Measurements from ENCODE around the gene OAS2.
"Not testable (repeated sequence)": the region's sequence is repeated elsewhere in the genome, so short reads cannot be mapped to it uniquely, and the experiment has no call there.

The OAS2 gene

DNA sequence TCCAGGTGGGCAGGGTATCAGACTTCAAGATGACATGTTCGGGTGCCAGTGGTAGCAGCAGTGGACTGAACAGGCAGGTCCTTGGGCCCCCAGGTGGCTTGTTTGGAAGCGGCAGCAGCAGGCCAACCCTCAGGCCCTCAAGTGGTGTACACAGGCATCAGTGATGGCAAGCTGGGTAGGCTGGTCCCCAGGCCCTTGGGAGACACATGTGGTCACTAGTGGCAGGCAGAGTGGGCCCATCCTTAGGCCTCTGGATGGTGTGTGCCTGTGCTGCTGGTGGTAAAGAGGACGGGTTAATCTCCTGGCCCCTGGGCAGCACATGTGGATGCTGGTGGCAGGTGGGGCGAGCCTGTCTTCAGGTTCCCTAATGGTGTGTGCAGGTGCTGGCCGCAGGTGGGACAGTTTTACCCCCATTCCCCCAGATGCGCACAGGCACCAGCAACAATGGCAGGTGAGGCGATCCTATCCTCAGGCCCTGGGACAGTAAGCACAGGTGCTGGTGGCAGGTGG lies 8.0 kb downstream of the OAS2 start:
- no peak for DNase-seq

DNA sequence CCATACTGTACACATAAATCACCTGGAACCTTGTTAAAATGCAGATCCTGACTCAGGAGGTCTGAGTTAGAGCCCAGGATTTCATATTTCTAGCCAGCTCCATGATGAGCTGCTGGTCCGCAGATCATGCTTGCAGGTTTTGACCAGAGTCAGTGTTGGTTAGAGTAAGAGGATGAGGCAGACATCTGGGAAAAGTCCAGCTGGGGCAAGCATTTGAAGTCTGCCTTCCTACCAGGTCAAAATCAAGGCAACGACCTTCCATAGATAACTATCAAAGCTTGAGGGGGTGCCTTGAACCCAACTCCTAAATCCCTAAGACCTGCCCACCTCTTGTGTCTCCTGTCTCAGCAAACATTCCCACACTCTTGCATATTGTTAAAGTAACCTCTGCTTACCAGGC lies 9.2 kb downstream of the OAS2 start:
- DNase-seq, result no peak

GRCh38 chr12:112988224-112988623 lies 9.9 kb downstream of the OAS2 start:
- peak; percentile 43 for DNase-seq

GRCh38 chr12:112988823-112989385 lies 10.6 kb downstream of the OAS2 start:
- not testable (repeated sequence) for DNase-seq

- no peak for DNase-seq
These were observed 11.5 kb downstream of the OAS2 start for GRCh38 chr12:112989806-112990205.

- peak; percentile 57 for DNase-seq
These were observed 14.5 kb downstream of the OAS2 start for GRCh38 chr12:112992541-112993398.

- no peak for DNase-seq
These were observed 16.7 kb downstream of the OAS2 start for GRCh38 chr12:112995008-112995407.

- DNase-seq, result no peak
These were observed 18.2 kb downstream of the OAS2 start for GRCh38 chr12:112996501-112996900.

DNA sequence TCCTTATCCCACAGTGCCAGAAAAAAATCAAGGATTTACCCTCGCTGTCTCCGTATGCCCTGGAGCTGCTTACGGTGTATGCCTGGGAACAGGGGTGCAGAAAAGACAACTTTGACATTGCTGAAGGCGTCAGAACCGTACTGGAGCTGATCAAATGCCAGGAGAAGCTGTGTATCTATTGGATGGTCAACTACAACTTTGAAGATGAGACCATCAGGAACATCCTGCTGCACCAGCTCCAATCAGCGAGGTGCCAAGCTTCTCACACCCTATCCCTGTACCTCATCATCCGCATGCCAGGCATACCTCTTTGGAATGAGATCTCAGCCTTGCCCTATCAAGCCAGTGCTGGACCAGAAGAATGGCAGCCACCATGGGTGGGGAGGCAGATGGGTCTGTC lies 19.2 kb downstream of the OAS2 start:
- DNase-seq, result no peak

GRCh38 chr12:112998987-112999767 lies 20.9 kb downstream of the OAS2 start:
- no peak for DNase-seq

DNA sequence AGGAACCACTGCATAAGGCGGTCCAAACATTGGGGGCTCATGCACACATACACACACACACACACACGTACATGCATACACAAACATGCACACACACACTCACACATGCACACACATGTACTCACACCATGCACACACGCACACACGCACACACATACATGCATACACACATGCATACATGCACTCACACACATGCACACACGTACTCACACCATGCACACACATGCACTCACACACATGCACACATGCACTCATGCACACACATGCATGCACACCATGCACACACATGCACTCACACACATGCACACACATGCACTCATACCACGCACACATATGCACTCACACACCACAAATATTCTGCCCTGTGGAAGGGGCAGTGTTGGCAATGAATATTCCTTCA lies 22.1 kb downstream of the OAS2 start:
- no peak for DNase-seq

DNA sequence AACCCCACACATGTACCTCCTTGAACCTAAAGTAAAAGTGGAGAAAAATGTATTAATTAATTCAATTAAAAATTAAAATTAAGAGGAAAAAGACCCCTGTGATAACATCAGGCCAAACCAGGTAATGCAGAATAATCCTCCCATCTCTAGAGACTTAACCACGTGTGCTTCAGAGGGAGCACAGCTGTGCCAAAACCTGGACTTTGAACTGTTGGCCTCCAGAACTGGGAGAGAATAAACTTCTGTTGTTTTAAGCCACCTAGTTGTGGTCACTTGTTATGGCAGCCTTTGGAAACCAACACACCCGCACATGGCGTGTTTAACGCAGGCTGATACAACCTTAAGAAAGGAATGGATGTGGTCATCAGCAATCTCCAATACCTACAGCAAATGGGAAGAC lies 23.8 kb downstream of the OAS2 start:
- no peak for DNase-seq

- DNase-seq, result no peak
These were observed 24.4 kb downstream of the OAS2 start for GRCh38 chr12:113002676-113003075.

DNA sequence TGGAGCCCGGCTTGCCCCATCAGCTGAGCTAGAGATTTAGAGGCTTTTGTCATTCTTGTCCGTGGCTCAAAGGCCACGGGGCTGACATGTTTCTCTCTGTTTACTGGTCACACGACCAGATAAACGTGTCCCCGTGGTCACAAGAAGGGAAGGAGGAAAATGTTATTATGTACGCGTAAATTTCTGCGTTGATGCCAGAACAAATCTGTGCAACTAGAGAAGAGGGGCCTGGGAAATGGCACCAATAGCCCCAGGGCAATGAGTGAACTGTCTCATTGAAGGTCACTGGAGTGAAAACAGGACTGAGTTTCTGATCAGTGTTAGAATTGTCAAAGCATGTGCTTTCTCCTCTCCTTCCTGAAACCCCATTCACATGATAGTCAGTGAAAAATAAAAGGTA lies 25.3 kb downstream of the OAS2 start:
- DNase-seq, result no peak

DNA sequence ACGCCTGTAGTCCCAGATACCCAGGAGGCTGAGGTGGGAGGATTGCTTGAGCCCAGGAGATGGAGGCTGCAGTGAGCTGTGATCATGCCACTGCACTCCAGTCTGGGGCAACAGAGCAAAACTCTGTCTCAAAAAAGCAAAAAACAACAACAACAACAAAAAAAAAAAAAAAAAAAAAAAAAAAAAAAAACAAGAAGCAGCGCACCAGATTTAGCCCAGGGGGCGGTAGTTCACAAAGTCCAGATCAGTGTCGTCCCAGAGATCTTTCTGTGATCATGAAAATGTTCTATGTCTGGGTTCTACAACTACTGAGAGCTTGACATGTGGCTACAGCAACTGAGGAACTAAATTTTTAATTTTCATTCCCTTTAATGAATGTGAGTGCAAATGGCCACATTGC lies 27.4 kb downstream of the OAS2 start:
- no peak for DNase-seq

GRCh38 chr12:113006206-113006605 lies 27.9 kb downstream of the OAS2 start:
- DNase-seq, result no peak

DNA sequence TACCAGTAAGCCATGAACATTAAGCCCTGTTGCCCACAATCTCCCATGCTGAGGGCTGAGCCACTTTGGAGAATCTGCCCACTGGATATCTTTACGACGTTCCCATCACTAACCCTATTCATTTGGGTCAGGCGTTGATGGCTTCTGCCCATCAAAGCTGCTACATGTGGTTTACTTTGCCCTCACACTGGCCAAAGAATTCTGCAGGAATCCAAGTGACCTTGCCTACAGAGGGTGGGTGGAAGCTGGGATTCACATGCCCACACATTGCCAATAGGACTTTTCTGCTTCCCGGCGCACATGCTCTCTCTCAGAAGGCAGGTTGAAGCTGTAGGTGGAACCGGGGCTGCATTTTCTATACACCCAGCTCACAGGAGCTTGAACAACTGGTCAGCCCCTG lies 28.3 kb downstream of the OAS2 start:
- DNase-seq, result no peak

DNA sequence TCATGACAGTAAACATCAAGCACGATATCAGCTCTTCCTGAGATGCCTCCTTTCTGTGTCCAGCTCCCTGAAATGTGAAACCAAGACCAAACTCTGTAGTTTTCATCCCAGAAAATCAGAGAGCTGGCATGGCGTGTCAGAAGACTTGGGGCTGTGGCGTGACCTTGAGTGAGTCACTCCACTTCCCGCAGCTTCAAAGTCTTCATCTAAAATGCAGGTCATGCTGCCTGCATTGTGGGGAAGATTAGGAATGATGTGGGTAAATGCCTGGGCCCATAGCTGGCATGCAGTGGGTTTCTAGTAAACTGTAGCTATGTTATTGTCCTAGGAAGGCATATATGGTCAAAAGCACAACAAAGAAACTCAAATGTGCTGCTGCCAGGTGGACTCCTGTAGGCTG lies 28.8 kb downstream of the OAS2 start:
- DNase-seq, result no peak

- no peak for DNase-seq
These were observed 32.4 kb downstream of the OAS2 start for GRCh38 chr12:113010701-113011100.

DNA sequence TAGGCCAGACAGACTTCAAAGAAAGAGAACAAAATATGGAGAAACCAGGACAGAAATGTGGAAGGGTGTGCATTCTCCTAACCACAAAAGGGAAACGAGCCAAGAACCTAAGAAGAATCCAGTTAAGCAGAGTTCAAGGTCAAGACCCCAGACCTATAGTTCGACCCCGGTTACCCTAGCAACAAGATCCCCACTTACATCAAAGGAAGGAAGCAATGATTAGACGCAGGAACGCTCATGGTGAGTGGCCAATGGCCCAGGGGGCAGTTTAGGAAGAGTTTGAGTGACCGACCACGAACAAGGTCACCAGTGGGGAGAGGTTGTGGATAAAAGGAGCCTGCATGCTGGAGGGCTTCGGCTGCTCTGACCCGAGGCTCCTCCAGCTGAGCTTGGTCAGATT lies 36.2 kb downstream of the OAS2 start:
- DNase-seq, result no peak

DNA sequence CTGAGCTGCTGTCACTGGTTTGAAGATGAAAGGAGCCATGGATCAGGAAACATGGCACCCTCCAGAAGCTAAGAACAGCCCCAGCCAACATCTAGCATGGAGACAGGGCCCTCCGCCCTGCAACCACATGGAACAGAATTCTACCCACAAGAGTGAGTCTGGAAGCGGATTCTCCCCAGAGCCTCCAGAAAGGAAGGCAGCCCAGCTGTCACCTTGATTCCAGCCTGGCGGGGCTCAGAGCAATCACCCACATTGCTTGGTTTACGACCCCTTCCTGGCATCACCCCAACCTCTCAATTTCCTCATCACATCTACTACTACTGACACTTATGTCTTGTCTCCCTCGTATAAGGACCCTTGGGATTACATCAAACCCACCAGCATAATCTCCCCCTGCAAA lies 38.5 kb downstream of the OAS2 start:
- DNase-seq, result no peak

DNA sequence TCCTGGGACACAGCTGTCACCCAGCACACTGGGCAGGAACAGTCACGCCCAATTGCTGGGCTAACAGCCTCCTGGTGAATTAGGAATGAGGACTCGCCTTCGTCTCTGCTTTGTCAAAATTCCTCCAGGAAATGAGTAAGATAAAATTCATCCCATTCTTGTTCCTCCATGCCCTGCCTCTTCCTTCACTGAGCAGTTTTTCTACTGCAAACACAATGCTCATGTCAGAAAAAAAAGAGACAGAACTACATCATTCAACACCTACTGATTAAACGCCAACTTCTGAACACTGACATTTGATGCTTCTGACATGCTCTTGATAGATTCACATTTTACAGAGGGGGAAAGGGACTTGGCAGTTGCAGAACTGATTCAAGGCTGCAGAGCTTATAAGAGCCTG lies 40.7 kb downstream of the OAS2 start:
- DNase-seq, result no peak

- DNase-seq, result no peak
These were observed 43.2 kb downstream of the OAS2 start for GRCh38 chr12:113021500-113021899.

All from MV-4-11 (cell line).